SK-N-SH (cell line): ENCODE results near the gene TP63.

Source experiments
- CTCF ChIP-seq: fragments of 200-600 bp; sonication (generic); IDR thresholded peaks from 2 replicates; pipeline ENCODE4 v1.6.1; 2017; ENCODE audit warnings: antibody characterized with exemption, mild to moderate bottlenecking, moderate library complexity
- EP300 ChIP-seq, 2 experiments: IDR thresholded peaks; 2 replicates each; pipeline versions ENCODE4 v1.4.0 to v1.6.1; 2012; ENCODE audit warnings: borderline replicate concordance in 1 of 2, low read depth in 1 of 2, low read length in 1 of 2
- EZH2phosphoT487 ChIP-seq: fragments of 200-600 bp; sonication (generic); IDR thresholded peaks from 2 replicates; pipeline ENCODE4 v1.6.1; 2017; ENCODE audit warnings: low read depth, mixed run types, mild to moderate bottlenecking, antibody characterized with exemption, moderate library complexity, borderline replicate concordance
- GATA2 ChIP-seq: sonication (generic); formaldehyde crosslinking; IDR thresholded peaks from 2 replicates; pipeline ENCODE4 v1.5.0; 2020; ENCODE audit warnings: mild to moderate bottlenecking, missing genetic modification reagents
- MAX ChIP-seq: IDR thresholded peaks from 2 replicates; pipeline ENCODE4 v1.4.0; 2012; ENCODE audit warnings: low read depth
- RAD21 ChIP-seq: IDR thresholded peaks from 2 replicates; pipeline ENCODE4 v1.6.1; 2012; ENCODE audit warnings: mild to moderate bottlenecking, low read length
- RCOR1 ChIP-seq: fragments of 150-350 bp; IDR thresholded peaks from 2 replicates; pipeline ENCODE4 v1.6.1; 2017; ENCODE audit warnings: antibody characterized with exemption, low read length
- RXRA ChIP-seq: IDR thresholded peaks from 2 replicates; pipeline ENCODE4 v1.4.0; 2012; ENCODE audit warnings: low read depth, mild to moderate bottlenecking, borderline replicate concordance
- YY1 ChIP-seq: IDR thresholded peaks from 2 replicates; pipeline ENCODE4 v1.4.0; 2012; ENCODE audit warnings: low read depth, mild to moderate bottlenecking

DNA sequence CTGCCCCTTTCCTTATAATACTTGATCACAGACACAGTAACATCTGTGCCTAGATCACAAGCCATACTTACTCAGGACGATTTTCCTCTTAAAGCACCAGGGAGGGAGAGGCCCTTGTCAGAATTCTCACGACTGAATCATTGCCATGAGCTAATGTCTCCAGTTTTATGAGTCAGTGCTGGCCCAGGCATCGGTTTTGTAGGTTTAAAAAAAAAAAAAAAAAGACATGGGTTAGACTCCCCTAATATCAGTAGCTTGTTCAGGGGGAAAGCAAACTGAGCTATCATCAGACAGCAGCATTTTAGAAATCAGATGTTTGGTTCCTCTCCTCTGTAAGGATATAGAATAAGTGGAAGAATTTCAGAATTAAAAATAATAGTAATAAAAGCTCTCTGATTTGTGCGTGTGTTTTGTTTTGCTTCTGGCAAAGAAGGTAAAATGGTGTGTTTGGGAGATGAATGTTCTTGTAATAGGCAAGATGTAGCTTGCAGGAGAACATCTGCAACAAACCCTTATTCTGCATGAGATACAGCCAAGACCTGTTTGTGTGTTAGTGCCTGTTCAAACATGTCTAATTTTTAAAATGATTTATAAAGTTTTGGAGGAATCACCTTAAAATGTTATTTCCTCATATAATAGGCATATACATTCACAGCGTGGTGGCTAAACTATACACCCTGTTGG lies 193.6 kb downstream of the TP63 start:
- TF ChIP-seq CTCF (no peak), GATA2 (CRISPR knock-in tag) (no peak), RCOR1 (no peak), YY1 (no peak), EP300 (IDR thresholded peaks at IDR 0.05; ENCODE audit: borderline replicate concordance in 1 of 2, low read depth in 1 of 2, low read length in 1 of 2) (no peak), RAD21 (no peak), MAX (no peak), RXRA (no peak), EZH2phosphoT487 (no peak)
